ENCODE results near the gene OR2L5. TPM values are rescaled to one million over a fixed set of nuclear protein-coding genes. Genes with fewer than 3 reads are reported as not detected.

The OR2L5 gene
- total RNA-seq, 3 donors from 2014 or later: 0.44 to 0.66 TPM; not detected in 1

- Histone ChIP-seq H3K27me3 (no peaks in the 10 kb centered on the region), H3K36me3 (no peaks in the 10 kb centered on the region), H3K9me3 (peaks cover 0 to 4% of the 10 kb centered on the region in 2 donors), H3K4me3 (no peak overlapping the region), H3K4me1 (no peaks in the 10 kb centered on the region), H3K27ac (no peak overlapping the region)
- no peak for DNase-seq (ENCODE audit: low spot score in 2 of 2)
- intact Hi-C loops (cut with DNase I; ENCODE audit: low total_unique reads): no loop called here
- no peak for TF ChIP-seq POLR2AphosphoS5 (IDR thresholded peaks at IDR 0.05)
- no peak for TF ChIP-seq CTCF (IDR thresholded peaks at IDR 0.05)
- no peak for TF ChIP-seq POLR2A (IDR thresholded peaks at IDR 0.05)
Measured at GRCh38 chr1:248045209-248045608, 31.7 kb downstream of the OR2L5 start.

GRCh38 chr1:248046536-248046935 is 33.1 kb downstream of the OR2L5 start, which contains the start of gene OR2L3:
TSS of gene OR2L3 (plus strand) at chr1:248046836. CDS start at chr1:248060682, 13,846 bp downstream.
- Histone ChIP-seq H3K4me1 (no peaks in the 10 kb centered on the region), H3K27me3 (no peaks in the 10 kb centered on the region), H3K27ac (no peak within 1 kb of the TSS), H3K9me3 (peaks cover 0 to 4% of the 10 kb centered on the region in 2 donors), H3K4me3 (no peak within 1 kb of the TSS), H3K36me3 (no peaks in the 10 kb centered on the region)
- TF ChIP-seq POLR2AphosphoS5 (IDR thresholded peaks at IDR 0.05): no peak
- no peak for TF ChIP-seq POLR2A (IDR thresholded peaks at IDR 0.05)
- no peak for TF ChIP-seq CTCF (IDR thresholded peaks at IDR 0.05)
- DNase-seq (ENCODE audit: low spot score in 2 of 2): no peak
- intact Hi-C loops (cut with DNase I; ENCODE audit: low total_unique reads): no loop called here

GRCh38 chr1:248047008-248047407 is 33.5 kb downstream of the OR2L5 start:
- H3K9me3 ChIP-seq: peaks cover 0 to 4% of the 10 kb centered on the region in 2 donors
- no peaks in the 10 kb centered on the region for H3K36me3 ChIP-seq
- H3K27ac ChIP-seq: no peak overlapping the region
- no peak for DNase-seq (ENCODE audit: low spot score in 2 of 2)
- intact Hi-C loops (cut with DNase I; ENCODE audit: low total_unique reads): no loop called here
- H3K4me3 ChIP-seq: no peak overlapping the region
- no peaks in the 10 kb centered on the region for H3K27me3 ChIP-seq
- no peaks in the 10 kb centered on the region for H3K4me1 ChIP-seq
- no peak for TF ChIP-seq CTCF (IDR thresholded peaks at IDR 0.05)
- no peak for TF ChIP-seq POLR2A (IDR thresholded peaks at IDR 0.05)
- no peak for TF ChIP-seq POLR2AphosphoS5 (IDR thresholded peaks at IDR 0.05)

- Histone ChIP-seq H3K9me3 (peaks cover 0 to 19% of the 10 kb centered on the region in 2 donors), H3K36me3 (no peaks in the 10 kb centered on the region), H3K4me1 (no peaks in the 10 kb centered on the region), H3K27me3 (no peaks in the 10 kb centered on the region), H3K4me3 (no peak overlapping the region), H3K27ac (no peak overlapping the region)
- no peak for DNase-seq (ENCODE audit: low spot score in 2 of 2)
- TF ChIP-seq POLR2AphosphoS5 (IDR thresholded peaks at IDR 0.05): no peak
- no peak for TF ChIP-seq CTCF (IDR thresholded peaks at IDR 0.05)
- intact Hi-C loops (cut with DNase I; ENCODE audit: low total_unique reads): no loop called here
Measured at GRCh38 chr1:248054671-248055070, 41.2 kb downstream of the OR2L5 start.

- H3K27ac ChIP-seq: no peak overlapping the region
- no peaks in the 10 kb centered on the region for H3K4me1 ChIP-seq
- DNase-seq (ENCODE audit: low spot score in 2 of 2): no peak
- H3K4me3 ChIP-seq: no peak overlapping the region
- H3K36me3 ChIP-seq: no peaks in the 10 kb centered on the region
- peaks cover 0 to 19% of the 10 kb centered on the region in 2 donors for H3K9me3 ChIP-seq
- intact Hi-C loops (cut with DNase I; ENCODE audit: low total_unique reads): no loop called here
- H3K27me3 ChIP-seq: no peaks in the 10 kb centered on the region
- no peak for TF ChIP-seq POLR2AphosphoS5 (IDR thresholded peaks at IDR 0.05)
- no peak for TF ChIP-seq POLR2A (IDR thresholded peaks at IDR 0.05)
- TF ChIP-seq CTCF (IDR thresholded peaks at IDR 0.05): no peak
Measured at GRCh38 chr1:248055261-248055660, 41.8 kb downstream of the OR2L5 start.
